AG08395 (cell line): ENCODE results near the gene SYT12.

Experiments used
- DNase-seq: peaks from one replicate; pipeline ENCODE4 v3.0.0; 2012; ENCODE audit warnings: mixed read lengths, low spot score

The SYT12 gene

DNA sequence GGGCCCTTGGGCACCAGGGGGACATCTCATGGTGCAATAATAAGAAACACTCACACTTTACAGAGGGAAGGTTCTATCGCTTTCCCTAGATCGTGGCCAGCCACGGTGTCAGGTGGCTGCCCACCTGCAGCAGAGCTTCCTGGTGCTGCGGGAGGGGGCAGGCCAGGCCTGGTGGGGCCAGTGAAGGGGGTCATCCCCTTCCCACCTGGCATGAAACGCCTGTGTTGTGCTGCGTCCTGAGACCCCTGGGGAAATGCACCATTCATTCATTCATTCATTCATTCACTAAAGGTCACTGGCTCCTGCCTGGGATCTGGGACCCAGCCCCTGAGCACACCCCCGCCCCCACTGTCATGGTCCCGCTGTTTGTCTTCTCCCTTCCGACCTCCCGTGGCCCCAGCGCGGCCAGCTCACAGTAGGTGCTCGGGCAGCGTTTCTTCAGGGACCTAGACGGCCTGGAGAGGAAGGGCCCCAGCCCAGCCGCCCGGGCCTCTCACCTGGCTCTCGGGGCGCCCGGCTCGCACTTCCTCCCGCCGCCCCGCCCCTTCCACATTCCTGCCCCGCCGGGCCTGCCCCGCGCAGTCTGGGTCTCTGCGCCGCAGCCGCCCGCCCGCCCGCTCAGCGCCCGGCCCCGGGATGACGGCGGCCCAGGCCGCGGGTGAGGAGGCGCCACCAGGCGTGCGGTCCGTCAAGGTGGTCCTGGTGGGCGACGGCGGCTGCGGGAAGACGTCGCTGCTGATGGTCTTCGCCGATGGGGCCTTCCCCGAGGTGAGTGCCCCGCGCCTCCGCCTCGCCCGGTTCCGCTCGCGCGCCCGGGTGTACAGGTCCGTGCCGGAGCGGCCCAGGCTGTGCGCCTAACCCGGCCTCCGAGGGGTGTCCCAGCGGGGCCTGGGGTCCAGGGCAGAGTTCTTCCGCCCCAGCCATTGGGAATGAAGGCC lies 33.6 kb downstream of the SYT12 start, which contains the start of gene RHOD:
Gene RHOD, plus strand, starts transcription at position 581 of the 938 bp plus-strand sequence. Its CDS starts 56 bp downstream, at position 637.
- peak; percentile 54 for DNase-seq

DNA sequence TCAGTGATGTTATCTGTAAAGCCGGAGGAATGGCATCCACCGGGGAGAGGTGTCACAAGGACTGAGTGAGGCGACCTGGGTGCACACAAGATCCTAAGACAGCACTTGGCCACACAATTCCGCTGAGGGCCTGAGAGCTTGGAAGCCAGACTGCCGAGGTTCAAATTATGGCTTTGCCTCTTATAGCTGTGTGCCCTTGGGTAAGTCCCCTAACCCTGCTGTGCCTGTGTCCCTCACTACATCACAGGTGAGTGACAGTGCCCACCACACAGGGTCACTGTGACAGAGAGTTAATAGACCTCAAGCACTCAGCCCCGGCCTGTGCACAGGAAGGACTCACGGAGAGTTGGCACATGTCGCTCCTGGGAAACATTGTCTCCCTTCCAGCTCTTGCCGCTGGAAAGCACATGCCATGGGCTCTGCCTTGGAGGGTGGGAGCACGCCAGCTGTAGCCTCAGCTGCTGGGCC lies 34.3 kb downstream of the SYT12 start:
- DNase-seq: peak; percentile 39

DNA sequence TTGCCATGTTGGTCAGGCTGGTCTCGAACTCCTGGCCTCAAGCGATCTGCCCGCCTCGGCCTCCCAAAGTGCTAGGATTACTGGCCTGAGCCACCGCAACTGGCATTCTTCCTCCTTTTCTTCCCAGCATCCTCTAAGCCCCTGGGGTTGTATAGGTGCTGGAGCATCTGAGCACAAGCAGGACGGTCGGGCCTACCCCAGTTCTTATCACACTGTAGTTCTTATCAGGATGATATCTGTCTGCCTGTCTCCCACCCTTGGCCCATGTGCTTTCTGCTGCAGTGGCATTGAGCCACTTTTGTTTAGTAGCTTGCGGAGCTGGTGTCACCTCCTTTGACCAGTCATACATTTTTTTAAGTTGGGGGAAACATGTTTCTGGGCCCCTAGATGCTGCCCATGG lies 35.6 kb downstream of the SYT12 start:
- no peak for DNase-seq

DNA sequence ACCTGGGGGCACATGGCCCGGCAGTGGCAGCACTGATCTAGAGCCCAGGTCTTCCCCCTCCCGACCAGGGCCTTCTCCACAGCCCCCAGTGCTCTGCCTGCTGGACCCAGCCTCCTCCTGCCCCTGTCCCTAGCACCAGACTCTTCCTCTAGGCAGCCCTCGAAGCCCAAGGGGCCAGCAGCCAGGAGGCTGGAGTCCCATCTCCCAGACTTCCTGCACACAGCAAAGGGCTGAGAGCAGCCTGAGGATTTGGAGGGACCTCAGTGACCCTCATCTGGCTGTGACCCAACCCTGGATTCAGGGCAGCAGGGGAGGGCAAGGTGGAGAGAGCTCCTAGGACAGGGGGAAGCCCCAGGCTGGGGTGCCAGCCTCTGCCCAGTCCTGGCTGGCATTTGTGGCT lies 36.7 kb downstream of the SYT12 start:
- no peak for DNase-seq

DNA sequence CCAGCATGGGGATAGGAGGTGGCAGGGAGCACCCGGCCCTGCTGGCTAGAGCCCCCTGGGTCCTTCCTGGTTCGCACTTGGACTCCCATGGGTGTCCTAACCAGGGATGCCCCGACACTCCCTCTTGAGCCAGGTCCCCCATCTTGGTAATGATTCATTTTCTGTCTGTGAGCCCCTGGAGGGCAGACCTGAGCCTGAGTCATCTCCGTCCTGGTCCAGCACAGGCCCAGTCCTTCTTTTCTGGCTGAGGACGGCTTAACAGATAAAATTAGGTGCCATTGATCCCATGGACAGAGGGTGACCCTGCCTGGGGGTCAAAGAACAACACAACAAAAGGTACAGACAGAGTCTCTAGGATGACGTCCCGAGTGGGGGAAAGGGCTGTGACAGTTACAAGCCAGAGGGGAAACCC lies 37.2 kb downstream of the SYT12 start:
- no peak for DNase-seq

DNA sequence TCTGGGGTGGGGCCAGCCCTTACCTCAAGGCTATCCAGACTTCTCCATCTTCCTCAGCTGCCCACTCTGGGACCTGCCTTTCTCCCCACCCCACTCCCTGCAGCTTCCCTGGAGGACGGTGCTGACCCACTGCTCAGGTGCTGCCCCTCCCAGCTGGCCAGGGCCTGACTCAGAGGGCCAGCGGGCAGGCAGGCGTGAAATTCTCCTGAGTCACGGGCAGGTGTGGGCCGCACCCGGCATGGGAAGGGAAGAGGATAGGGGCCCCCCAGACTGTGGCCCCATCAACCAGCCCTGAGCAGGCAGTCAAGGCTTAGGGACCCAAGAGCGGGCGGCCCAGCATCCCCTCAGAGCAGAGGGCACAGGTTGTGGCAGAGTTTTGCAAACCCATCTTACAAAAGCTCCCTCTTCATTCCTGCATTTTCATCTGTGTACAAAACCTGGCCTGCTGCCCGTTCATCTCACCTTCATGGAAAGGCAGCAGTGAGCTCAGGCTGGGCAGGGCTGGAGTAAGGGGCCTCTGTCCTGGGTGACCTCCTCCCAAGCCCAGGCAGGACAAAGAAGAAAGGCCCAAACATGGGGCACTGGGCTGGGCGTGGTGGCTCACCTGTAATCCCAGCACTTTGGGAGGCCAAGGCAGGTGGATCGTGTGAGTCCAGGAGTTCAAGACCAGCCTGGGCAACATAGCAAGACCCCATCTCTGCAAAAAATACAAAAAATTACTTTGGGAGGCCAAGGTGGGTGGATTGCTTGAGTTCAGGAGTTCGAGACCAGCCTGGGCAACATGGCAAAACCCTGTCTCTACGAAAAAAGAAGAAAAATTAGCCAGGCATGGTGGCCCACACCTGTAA lies 39.8 kb downstream of the SYT12 start:
- no peak for DNase-seq

DNA sequence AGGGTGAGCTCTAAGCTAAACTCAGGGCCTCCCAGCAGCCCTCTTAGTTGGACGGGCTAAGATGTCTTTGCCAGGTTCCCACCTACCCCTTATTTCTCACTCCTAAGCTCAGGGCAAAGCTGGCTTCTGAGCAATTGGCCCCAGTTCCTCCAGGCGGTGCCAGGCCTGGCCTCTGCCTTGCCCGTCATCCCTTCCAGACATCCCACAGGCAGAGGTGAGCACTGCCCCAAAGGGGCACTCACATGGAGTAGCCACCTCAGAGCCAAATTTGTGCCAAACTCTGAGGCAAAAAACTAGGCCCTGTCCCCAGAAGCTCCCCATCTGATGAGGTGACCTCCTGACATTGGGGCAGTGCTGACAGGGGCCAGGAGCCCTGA lies 43.4 kb downstream of the SYT12 start:
- no peak for DNase-seq

DNA sequence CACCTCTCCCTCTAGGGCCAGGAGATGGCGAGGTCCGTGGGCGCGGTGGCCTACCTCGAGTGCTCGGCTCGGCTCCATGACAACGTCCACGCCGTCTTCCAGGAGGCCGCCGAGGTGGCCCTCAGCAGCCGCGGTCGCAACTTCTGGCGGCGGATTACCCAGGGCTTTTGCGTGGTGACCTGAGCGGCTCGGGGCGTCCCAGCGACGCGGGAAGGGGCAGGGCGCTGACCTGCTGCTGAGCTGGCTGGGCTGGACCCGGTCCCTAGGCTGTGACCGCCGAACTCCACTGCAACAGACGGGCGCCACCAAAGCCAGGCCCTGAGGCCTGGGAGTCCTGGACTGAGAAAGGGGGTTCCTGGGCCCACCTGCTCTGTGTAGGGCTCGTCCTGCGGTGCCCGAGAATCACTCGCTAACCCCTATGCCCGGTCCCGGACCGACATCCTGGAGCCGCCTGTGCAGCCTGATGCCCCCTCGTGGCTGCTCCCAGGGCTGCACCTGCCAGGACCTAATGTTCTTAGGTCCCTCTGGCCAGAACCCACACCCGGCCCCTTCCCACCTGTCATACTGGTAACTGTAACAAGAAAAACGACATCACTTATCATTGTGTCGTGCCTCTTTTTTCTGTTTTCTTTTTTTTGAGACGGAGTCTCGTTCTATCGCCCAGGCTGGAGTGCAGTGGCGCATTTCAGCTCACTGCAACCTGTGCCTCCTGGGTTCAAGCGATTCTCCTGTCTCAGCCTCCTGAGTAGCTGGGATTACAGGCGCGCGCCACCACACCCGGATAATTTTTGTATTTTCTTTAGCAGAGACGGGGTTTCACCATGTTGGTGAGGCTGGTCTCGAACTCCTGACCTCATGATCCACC lies 48.7 kb downstream of the SYT12 start:
- peak; percentile 80 for DNase-seq

DNA sequence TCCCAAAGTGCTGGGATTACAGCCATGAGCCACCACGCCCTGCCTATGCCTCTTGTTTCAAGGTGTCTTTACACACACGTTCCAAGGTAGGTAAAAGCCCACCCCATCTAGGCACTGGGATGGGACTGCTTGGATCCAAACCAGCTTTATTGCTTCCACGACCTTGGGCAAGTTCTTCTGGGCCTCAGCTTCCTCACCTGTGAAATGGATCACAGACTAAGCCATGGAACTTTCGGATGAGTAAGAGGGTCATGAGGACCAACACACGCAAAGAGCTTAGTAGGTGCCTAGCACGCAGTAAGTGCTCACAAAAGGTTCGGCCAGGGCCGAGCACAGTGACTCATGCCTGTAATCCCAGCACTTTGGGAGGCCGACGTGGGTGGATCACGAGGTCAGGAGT lies 49.4 kb downstream of the SYT12 start:
- no peak for DNase-seq

DNA sequence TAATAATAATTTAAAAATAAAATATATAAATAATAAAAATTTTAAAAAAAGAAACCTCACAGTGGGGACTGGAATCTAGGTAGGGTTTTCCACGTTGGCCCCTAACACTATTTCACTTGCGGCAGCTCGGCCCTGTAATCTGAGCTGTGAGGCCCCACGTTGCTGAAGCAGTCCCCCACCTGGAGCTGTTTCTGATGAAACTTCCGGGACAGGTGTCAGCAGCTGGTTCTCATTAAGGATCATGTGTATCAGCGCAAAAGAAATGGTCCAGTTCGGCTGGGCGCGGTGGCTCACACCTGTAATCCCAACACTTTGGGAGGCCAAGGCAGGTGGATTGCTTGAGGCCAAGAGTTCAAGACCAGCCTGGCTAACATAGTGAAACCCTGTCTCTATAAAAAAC lies 51.0 kb downstream of the SYT12 start:
- DNase-seq: no peak

DNA sequence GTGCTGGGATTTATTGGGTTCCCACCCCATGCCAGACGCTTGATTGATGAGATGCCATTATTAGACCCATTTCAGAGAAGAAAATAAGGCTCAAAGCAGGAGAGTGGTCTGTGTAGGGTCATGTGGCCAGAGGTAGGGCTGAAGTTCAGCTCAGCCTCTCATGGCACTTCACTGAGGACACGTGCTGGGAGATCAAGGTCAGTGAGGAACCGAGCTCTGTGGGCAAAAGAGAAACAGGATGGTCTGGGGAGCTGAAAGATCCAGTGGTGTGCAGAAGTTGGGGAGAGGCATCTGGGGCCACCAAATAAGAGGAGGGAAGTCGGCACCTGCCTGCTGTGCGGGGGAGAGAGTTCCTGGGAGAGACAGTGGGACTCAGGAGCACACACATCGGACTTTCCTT lies 53.3 kb downstream of the SYT12 start:
- DNase-seq: no peak

DNA sequence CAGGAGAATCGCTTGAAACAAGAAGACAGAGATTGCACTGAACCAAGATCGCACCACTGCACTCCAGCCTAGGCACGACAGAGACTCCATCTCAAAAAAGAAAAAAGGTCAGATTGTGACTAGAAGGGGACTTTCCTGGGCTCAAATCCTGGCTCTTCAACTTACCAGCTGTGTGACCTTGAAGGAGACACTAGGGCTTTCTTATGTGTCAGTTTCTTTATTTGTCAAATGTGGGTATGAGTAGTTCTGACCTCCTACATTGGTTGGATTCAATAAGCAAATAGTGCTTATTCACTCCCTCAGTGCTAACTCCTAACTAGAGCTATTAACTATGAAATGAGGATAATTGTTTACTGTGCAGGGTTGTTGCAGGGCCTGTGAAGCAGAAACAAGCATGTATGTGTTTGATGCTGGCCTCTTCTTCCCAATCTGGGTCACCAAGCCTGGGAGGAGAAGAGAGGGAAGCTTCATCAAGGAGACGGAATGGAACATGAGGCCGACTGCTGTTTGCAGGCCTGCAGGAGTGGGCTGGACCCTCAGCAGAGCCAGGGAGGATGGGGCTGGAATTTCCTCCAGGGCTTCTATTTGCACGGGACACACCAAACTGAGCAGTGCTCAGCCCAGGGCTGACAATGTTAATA lies 56.3 kb downstream of the SYT12 start:
- DNase-seq: no peak

DNA sequence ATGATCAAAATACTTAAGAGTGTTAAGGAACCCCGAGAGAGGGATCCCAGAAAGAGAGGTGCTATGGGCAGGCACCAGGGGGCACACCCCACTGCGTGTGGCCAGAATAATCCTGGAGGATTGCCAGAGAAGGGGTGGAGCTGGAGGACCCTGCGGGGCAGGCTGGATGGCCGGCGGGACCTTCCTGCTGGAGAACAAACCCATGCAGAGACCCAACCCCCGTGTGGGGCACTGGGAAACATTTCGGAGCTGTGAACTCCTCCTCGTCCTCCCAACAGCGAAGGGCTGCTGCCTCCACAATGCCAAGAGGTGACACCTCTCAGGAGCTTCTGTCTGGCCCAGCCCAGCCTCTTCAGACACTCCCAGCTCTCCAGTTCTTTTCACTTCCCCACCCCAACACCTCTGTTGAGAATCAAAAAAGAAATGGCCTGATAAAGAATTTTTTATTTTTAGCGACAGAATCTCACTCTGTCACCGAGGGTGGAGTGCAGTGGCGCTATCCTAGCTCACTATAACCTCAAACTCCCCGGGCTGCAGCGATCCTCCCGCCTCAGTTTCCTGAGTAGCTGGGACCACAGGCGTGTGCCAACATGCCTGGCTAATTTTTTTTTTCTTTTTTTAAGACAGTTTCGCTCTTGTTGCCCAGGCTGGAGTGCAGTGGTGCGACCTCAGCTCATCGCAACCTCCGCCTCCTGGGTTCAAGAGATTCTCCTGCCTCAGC lies 59.3 kb downstream of the SYT12 start:
- DNase-seq: peak; percentile 3

DNA sequence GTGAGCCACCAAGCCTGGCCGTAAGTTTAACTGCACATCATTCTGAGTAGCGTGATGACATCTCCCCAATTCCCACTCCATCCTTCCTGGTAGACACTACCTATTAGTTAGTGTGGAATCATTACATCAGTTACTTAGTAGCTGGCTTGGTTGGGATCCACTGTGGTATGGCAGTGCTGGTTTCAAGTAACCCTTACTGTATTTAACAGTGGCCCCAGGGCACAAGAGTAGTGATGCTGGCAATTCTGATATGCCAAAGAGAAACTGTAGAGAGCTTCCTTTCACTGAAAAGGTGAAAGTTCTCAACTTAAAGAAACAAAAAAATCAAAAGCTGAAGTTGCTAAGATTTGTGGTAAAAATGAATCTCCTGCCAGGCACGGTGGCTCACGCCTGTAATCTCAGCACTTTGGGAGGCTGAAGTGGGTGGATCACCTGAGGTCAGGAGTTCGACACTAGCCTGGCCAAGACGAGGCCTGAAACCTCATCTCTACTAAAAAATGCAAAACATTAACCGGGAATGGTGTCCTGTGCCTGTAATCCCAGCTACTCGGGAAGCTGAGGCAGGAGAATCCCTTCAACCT lies 60.9 kb downstream of the SYT12 start:
- DNase-seq: no peak

DNA sequence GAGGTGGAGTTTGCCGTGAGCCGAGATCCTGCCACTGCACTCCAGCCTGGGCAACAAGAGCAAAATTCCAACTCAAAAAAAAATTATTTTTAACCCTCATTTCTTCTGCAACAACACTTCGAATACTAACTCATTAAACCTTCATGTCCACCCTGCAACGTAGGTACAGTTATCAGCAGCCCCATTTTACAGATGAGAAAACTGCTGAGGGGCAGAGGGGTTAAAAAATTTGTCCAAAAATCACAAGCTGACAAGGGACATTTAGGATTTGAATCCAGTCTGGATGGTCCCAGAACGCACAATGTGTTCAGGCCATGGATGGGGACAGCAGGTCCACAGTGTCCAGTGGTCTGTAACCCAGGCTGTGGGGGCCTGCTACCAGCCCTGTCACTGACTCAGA lies 62.7 kb downstream of the SYT12 start:
- no peak for DNase-seq

DNA sequence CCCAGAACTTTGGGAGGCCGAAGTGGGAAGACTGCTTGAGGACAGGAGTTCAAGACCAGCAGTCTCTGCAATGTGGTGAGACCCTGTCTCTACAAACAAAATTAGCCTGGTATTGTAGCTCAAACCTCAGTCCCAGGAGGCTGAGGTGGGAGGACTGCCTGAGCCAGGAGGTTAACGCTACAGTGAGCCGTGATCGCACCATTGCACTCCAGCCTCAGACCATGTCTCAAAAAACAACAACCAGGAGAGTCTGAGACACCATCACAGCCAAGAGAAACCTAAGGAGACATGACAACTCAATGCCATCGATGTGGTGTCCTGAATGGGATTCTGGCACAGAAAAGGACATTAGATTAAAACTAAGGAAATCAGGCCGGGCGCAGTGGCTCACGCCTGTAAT lies 67.8 kb downstream of the SYT12 start:
- DNase-seq: no peak

DNA sequence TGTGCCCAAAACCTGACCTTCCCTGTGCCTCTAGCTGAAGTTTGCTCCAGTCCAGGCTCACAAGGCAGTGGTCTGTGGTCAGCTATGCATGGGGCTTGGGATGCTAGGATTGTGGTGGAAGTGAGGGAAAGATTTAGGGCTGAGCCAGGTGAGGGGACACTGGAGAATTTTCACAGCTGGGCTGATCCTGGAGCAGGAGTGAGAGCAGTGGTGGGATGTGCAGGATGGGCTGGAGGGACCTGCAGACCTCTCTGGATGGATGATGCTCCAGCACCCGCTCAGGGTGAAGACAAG lies 72.2 kb downstream of the SYT12 start:
- no peak for DNase-seq

DNA sequence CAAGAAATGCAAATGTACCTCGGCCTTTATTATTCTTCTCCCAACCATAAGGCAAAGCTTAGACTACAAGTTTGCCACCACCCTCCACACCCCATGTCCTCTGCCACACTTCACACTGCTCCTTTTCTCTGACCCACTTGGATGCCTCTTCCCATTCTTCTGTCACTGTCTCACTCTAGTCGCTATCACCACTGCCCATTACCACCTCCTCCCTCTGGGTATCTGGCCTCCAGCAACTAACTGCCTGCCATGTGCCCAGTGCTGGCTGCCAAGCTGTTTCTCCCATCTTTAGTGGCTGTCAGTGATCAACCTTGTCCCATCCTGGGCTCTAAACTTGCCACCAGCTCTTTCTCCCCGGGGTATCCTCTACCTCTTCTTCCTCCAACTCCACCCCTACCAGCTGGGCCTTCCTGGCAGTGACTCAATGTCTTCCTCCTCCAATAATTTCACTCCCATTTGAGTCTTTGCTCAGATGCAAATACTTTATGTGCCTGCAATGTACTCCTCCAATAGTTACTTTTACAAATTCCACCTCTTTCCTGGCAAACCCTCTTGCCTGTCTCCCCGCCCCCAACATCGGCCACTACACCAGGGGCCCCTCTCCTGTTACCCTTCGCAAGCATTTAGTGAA lies 76.0 kb downstream of the SYT12 start:
- DNase-seq: no peak

DNA sequence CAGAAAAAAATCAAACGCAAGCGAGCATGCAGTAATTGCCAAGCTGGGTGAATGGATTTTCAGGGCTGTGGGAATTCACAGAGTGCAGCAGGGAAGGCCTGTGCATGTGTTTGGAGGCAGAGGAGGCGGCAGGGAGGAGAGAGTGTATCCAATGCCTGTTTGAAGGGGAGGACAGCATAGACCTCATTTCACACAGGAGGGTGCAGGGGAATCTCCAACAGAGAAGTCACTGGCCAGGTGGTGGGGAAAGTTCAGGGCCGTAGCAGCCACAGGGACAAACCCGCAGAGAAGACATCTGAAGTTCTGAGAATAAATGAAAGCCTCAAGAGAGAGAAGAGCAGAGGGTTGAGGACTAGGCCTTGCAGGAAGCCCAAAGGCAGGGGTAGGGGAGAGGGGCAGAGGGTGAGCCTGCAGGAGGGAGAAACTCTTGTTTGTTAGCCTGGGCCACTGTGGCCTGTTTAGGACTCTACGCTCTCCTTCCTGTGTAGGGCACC lies 76.9 kb downstream of the SYT12 start:
- DNase-seq: no peak
